Embryonic facial prominence (tissue), 1 donor: ENCODE data around the gene PLCXD1.
A peak's percentile ranks its signal among the peaks of the same experiment; 100 is the strongest.
"Not testable (repeated sequence)": the region's sequence is repeated elsewhere in the genome, so short reads cannot be mapped to it uniquely, and the experiment has no call there.

Experiments used
- DNase-seq: peaks from one replicate; pipeline ENCODE4 v3.0.0-alpha.2; 2016; ENCODE audit errors: extremely low spot score

The PLCXD1 gene, protein sequence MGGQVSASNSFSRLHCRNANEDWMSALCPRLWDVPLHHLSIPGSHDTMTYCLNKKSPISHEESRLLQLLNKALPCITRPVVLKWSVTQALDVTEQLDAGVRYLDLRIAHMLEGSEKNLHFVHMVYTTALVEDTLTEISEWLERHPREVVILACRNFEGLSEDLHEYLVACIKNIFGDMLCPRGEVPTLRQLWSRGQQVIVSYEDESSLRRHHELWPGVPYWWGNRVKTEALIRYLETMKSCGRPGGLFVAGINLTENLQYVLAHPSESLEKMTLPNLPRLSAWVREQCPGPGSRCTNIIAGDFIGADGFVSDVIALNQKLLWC

GRCh38 chrX:281166-281999 lies at the start of gene PLCXD1:
Gene PLCXD1 (plus strand): TSS chrX:281381. CDS start chrX:284188, 2,807 bp downstream.
- DNase-seq: peak; percentile 37

DNA sequence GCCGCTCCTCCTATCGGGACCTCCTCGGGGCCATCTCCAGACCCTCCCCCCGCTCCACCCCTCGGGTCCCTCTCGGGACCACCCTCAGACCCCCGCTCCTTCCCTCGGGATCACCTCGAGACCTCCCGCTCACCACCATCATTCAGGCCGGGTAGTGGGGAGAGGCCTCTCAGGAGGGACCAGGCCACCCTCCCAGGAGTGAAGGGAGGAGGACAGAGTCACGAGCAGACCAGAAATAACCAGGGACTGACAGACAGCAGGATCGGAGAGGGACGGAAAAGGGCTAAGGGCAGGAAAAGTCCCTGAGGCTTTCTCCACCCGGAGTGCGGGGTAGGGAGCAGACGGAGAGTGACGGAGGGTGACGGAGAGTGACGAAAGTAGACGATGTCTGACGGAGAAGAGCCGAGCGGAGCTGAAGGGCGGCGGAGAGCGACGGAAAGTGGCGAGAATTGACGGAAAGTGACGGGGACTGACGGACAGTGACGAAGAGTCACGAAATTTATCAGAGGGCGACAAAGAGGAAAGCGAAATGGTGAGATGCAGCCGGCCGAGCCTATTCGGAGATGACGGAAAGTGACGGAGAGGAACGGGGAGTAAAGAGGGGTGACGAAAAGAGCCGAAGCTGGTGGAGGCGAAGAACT lies 49.4 kb upstream of the PLCXD1 start:
- DNase-seq: not testable (repeated sequence)

DNA sequence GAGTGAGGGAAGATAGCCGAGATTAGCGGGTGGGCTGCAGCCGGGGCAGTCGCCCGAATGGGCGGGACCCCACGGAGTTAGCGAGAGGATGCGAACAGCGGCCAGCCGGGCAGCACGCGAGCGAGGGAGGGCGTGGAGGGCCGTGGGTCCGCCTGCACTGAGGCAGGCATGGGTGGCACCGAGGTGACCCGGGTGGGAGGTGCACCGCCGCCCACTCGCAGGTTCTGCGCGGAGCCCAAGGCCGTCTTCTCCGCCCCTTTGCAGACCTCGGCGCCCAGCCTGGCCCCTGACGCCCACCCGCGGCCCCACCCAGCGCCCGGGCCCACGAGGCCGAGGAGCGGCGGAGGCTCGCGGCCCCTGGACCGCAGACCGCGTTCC lies 48.9 kb upstream of the PLCXD1 start:
- DNase-seq: not testable (repeated sequence)

- DNase-seq: not testable (repeated sequence)
Observed at GRCh38 chrX:236201-236600, 45.0 kb upstream of the PLCXD1 start.

DNA sequence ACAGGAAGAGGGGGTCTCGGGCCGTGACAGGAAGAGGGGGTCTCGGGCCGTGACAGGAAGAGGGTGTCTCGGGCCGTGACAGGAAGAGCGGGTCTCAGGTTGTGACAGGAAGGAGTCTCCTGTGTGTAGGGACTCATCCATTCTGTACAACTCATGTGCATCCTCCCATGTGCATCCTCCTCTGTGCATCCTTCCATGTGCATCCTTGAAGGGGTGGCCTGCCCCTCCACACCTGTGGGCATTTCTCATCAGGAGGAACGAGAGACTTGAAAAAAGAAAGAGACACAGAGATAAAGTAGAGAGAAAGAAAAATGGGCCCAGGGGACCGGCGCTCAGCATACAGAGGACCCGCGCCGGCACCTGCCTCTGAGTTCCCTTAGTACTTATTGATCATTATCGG lies 30.2 kb upstream of the PLCXD1 start:
- no peak for DNase-seq

DNA sequence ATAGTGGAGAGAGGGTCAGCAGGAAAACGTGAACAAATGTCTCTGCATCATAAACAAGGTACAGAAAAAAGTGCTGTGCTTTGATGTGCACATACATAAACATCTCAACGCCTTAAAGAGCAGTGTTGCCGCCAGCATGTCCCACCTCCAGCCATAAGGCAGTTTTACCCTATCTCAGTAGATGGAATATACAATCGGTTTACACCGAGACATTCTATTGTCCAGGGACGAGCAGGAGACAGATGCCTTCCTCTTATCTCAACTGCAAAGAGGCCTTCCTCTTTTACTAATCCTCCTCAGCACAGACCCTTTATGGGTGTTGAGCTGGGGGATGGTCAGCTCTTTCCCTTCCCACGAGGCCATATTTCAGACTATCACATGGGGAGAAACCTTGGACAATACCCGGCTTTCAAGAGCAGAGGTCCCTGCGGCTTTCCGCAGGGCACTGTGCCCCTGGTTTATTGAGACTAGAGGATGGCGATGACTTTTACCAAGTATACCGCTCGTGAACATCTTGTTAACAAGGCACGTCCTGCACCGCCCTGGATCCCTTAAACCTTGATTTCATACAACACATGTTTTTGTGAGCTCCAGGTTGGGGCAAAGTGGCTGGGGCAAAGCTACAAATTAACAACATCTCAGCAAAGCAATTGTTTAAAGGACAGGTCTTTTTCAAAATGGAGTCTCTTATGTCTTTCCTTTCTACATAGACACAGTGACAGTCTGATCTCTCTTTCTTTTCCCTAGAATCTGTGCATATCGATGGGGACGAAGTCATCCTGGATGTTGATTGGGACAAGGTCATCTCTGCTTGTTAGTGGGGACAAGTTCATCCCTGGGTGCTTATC lies 29.6 kb upstream of the PLCXD1 start:
- not testable (repeated sequence) for DNase-seq

- DNase-seq: no peak
Observed at GRCh38 chrX:252244-252956, 28.8 kb upstream of the PLCXD1 start.

- no peak for DNase-seq
Observed at GRCh38 chrX:252957-253291, 28.3 kb upstream of the PLCXD1 start.

DNA sequence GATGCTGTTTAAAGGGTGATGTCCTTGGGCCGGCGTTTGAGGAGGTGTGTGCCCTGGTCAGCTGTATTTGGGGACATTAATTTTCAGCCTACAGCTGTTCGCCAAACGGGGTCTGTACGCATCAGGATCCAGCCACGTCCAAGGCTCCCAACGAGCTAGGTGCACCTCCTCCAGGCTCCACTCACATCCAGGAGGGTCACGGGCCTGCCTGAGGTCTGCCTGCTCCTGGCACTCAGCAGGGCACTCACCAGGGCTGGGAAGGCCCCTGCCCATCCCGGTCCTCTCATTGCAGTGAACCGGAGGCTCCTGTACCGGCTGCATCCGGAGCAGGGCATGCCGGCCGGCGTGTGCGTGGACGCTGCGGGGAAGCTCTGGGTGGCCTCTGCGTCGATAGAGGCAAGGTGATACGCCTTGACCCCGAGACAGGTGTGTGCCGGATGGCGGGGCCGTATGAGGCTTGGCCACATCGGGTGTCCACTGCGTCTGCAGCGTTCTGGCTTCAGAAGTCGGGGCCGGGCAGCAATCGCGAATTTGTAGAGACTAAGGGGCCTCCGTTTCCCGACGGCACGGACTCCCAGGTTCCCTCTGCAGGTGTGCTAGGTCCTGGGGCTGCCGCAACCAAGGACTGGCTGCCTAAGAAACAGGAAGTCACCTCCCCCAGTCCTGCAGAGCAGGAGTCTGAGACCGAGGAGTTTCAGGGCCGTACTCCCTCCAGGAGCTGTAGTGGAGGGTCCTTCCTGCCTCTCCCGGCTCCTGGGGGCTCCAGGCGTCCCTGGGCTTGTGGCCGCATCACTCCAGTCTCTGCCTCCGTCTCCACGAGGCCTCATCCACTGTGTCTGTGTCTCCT lies 27.5 kb upstream of the PLCXD1 start:
- DNase-seq: no peak

DNA sequence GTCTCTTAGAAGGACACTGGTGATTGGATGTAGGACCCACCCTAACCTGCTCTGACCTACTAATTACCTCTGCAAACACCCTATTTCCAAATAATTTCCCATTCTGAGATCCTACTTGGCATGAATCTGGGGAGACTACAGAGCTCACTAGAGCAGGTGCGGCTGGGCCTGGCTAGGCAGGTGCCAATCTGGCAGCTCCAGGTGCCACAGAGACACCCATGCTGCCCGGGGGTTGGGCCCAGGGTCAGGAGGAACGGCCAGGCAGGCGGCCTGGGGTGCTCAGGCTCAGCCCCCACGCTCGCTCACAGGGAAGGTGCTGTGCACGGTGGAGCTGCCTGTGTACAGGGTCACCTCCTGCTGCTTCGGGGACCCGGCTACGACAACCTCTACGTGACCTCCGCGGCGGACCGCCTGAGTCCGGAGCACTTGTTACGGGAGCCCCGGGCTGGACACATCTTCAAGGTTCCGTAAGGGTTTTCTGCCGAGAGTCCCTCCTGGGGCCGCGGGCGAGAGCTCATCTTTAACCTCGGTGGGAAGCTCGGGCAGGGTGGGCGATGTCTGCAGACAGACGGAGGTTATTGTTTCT lies 26.5 kb upstream of the PLCXD1 start:
- no peak for DNase-seq

DNA sequence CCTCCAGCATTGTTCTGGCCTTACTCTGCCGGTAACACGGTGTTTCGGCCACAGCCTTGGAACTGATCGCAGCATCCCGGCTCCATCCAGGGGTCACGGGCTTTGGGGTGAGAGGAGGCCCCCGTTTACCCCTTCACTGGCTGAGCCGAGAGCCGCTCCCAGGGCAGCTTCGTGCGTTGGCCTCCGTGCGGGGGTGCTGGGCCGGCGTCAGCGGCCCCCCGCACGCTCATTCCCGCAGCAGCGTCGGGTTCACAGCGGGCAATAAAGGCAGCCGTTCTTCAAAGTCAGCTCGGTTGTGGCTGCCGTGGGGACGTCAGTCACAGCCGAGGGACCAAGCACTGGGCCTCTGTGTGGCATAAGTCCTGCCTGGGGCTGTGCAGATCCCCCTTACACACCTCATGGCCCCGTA lies 25.3 kb upstream of the PLCXD1 start:
- no peak for DNase-seq

DNA sequence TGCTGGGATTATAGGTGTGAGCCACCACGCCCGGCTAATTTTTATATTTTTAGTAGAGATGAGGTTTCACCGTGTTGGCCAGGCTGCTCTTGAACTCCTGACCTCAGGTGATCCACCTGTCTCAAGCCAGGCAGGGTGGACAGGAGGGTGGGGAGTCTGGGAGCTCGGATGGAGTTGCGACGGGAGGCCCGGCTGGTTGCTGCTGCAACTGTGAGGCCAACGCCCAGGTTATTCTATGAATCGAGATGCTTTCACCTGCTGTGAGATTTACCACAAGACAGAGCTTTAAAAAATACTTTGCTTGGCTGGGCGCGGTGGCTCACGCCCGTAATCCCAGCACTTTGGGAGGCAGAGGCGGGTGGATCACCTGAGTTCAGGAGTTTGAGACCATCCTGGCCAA lies 24.1 kb upstream of the PLCXD1 start:
- DNase-seq: not testable (repeated sequence)

DNA sequence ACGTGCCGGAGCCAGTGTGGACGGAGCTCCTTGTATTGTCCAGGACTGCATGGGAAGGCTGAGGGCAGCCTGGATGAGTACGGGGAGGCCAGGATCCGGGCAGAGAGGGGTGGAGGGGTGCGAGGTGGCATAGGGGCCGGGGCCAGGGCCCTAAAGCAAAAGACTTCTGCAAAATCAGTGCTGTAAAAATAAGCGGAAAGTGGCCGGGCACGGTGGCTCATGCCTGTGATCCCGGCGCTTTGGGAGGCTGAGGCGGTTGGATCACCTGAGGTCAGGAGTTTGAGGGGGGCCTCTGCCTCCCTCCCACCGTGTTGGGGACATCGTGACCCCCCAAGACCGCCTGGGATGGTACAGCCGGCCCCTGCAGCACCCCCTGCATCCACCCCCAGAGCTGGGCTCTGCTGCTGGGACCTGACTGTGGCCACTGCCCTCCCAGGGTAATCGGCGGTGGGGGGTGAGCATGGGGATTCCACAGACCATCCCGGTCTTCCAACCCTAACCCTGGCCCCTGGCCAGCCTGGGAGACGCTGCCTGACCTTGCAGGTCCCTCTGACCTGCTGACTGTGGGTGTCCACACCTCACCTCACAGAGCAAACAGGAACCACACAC lies 23.4 kb upstream of the PLCXD1 start:
- no peak for DNase-seq

DNA sequence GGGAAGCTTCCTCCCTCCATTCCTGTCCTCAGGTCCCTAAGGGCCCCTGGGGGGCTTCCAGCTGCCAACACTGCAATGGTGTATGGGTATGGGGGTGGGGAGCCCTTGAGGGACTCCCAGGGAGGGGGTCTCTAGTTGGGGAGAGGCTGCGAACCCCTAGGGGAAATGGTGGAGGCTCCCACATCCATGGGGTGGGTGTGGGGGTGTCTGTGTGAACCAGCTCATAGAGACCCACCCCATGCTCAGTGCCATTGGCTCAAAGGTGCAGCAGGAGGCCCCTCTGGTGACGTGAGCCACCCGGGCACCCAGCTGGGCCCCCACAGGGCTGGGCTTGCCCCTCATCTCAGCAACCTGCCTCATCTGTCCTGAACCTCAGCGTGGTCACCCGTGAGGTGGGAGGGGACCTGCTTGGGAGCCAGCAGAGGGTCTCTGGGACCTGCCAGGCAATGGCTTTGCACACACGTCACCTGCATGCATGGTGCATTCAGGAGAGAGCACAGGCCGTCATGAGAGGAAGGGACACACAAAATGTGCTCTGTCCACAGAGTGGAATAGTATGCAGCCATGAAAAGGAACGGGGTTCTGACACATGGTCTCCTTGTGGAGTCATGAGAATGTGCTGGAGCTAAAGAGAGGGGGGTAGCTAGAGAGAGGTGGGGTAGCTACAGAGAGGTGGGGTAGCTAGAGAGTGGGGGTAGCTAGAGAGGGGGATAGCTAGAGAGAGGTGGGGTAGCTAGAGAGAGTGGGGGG lies 22.7 kb upstream of the PLCXD1 start:
- DNase-seq: no peak

DNA sequence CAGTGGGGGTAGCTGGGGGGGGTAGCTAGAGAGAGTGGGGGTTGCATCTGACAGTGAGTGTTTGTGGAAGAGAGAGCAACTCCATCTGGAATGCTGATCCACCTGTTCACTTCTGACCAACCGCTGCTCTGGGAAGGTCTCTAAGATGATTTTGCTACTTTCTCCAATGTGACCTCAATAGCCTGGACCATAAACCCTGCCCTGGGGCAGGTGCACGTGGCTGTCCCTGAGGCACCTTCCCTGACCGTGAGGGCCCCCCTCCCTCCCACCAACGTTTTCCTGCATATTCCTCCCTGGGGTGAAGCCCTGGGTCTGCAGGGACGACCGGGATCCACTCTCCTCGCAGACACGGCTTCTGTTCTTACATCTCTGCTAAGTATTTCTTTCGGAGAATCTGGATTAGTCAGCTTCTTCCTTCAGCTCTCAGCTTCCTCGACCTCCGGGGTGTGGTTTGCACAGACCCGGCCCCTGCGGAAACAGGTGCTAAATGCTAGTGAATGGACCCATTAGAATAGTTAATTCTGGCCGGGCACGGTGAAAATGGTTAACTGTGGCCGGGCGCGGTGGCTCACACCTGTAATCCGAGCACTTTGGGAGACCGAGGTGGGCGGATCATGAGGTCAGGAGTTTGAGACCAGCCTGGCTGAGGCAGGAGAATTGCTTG lies 21.4 kb upstream of the PLCXD1 start:
- no peak for DNase-seq

- no peak for DNase-seq
Observed at GRCh38 chrX:261167-261918, 19.8 kb upstream of the PLCXD1 start.

GRCh38 chrX:261919-262352 lies 19.2 kb upstream of the PLCXD1 start:
- no peak for DNase-seq
